ENCODE measurements around the gene GPR39. TPM values are rescaled to one million over a fixed set of nuclear protein-coding genes. Genes with fewer than 3 reads are reported as not detected.

Gene GPR39
- total RNA-seq, 3 donors from 2014 or later (not counting 1 experiment from before 2014, with no cell fraction given) = not detected

- no peak overlapping the region for H3K4me3 ChIP-seq (ENCODE audit: low read length)
- DNase-seq = no peak
- no peaks in the 10 kb centered on the region for H3K36me3 ChIP-seq (ENCODE audit: control insufficient read depth, insufficient read depth, low read length)
- H3K27me3 Mint-ChIP-seq (ENCODE audit: low read depth in 2 of 2) = no peaks in the 10 kb centered on the region
- H3K27ac Mint-ChIP-seq = no peak overlapping the region
- TF ChIP-seq CTCF (IDR thresholded peaks at IDR 0.05) = no peak
- H3K4me1 ChIP-seq (ENCODE audit: control insufficient read depth, insufficient read depth, low read length) = no peaks in the 10 kb centered on the region
- no peak overlapping the region for H3K4me3 Mint-ChIP-seq
- no peaks in the 10 kb centered on the region for H3K9me3 ChIP-seq (ENCODE audit: control insufficient read depth, insufficient read depth, low read length)
- H3K9me3 Mint-ChIP-seq = peaks cover 7 to 12% of the 10 kb centered on the region in 2 donors
- WGBS (ENCODE audit: insufficient coverage) = 84% methylated on average over 3 of the region's 3 CpGs
- intact Hi-C loops (cut with micrococcal nuclease) = no loop called here
- no peak for ATAC-seq
- no peaks in the 10 kb centered on the region for H3K27me3 ChIP-seq (ENCODE audit: control insufficient read depth, insufficient read depth, low read length)
- H3K4me1 Mint-ChIP-seq = no peaks in the 10 kb centered on the region
- no peak overlapping the region for H3K27ac ChIP-seq (ENCODE audit: low read length)
- no peaks in the 10 kb centered on the region for H3K36me3 Mint-ChIP-seq
These were observed 210.9 kb downstream of the GPR39 start for GRCh38 chr2:132627536-132627935.

GRCh38 chr2:132632000-132632649 lies 215.5 kb downstream of the GPR39 start:
- Histone ChIP-seq H3K9me3 (ENCODE audit: control insufficient read depth, insufficient read depth, low read length) (no peaks in the 10 kb centered on the region), H3K36me3 (ENCODE audit: control insufficient read depth, insufficient read depth, low read length) (no peaks in the 10 kb centered on the region), H3K27ac (ENCODE audit: low read length) (no peak overlapping the region), H3K27me3 (ENCODE audit: control insufficient read depth, insufficient read depth, low read length) (no peaks in the 10 kb centered on the region), H3K4me3 (ENCODE audit: low read length) (no peak overlapping the region), H3K4me1 (ENCODE audit: control insufficient read depth, insufficient read depth, low read length) (no peaks in the 10 kb centered on the region)
- Mint-ChIP-seq H3K27ac (no peak overlapping the region), H3K9me3 (peaks cover 15 to 17% of the 10 kb centered on the region in 2 donors), H3K27me3 (ENCODE audit: low read depth in 2 of 2) (no peaks in the 10 kb centered on the region), H3K4me3 (no peak overlapping the region), H3K36me3 (no peaks in the 10 kb centered on the region), H3K4me1 (peaks cover 0 to 8% of the 10 kb centered on the region in 2 donors)
- ATAC-seq (no peak), DNase-seq (no peak)
- WGBS (ENCODE audit: insufficient coverage) = 86% methylated on average over 6 of the region's 6 CpGs
- TF ChIP-seq CTCF (IDR thresholded peaks at IDR 0.05) = no peak
- intact Hi-C loops (cut with micrococcal nuclease) = no loop called here

- Mint-ChIP-seq H3K4me3 (no peak overlapping the region), H3K27ac (no peak overlapping the region), H3K36me3 (no peaks in the 10 kb centered on the region), H3K27me3 (ENCODE audit: low read depth in 2 of 2) (no peaks in the 10 kb centered on the region), H3K9me3 (peaks cover 15 to 20% of the 10 kb centered on the region in 2 donors), H3K4me1 (peaks cover 0 to 8% of the 10 kb centered on the region in 2 donors)
- Histone ChIP-seq H3K27me3 (ENCODE audit: control insufficient read depth, insufficient read depth, low read length) (no peaks in the 10 kb centered on the region), H3K4me1 (ENCODE audit: control insufficient read depth, insufficient read depth, low read length) (no peaks in the 10 kb centered on the region), H3K4me3 (ENCODE audit: low read length) (no peak overlapping the region), H3K9me3 (ENCODE audit: control insufficient read depth, insufficient read depth, low read length) (no peaks in the 10 kb centered on the region), H3K36me3 (ENCODE audit: control insufficient read depth, insufficient read depth, low read length) (no peaks in the 10 kb centered on the region), H3K27ac (ENCODE audit: low read length) (no peak overlapping the region)
- TF ChIP-seq CTCF (IDR thresholded peaks at IDR 0.05) = no peak
- ATAC-seq (no peak), DNase-seq (no peak)
- intact Hi-C loops (cut with micrococcal nuclease) = no loop called here
- WGBS (ENCODE audit: insufficient coverage) = 67% methylated on average over 2 of the region's 2 CpGs
These were observed 217.0 kb downstream of the GPR39 start for GRCh38 chr2:132633635-132634034.

- intact Hi-C loops (cut with micrococcal nuclease) = no loop called here
- no peaks in the 10 kb centered on the region for H3K27me3 Mint-ChIP-seq (ENCODE audit: low read depth in 2 of 2)
- H3K36me3 ChIP-seq (ENCODE audit: control insufficient read depth, insufficient read depth, low read length) = no peaks in the 10 kb centered on the region
- no peak overlapping the region for H3K4me3 Mint-ChIP-seq
- H3K9me3 ChIP-seq (ENCODE audit: control insufficient read depth, insufficient read depth, low read length) = peaks cover 2% of the 10 kb centered on the region
- H3K36me3 Mint-ChIP-seq = no peaks in the 10 kb centered on the region
- ATAC-seq = no peak
- H3K4me1 Mint-ChIP-seq = peaks cover 0 to 8% of the 10 kb centered on the region in 2 donors
- no peak overlapping the region for H3K4me3 ChIP-seq (ENCODE audit: low read length)
- DNase-seq = no peak
- H3K27me3 ChIP-seq (ENCODE audit: control insufficient read depth, insufficient read depth, low read length) = no peaks in the 10 kb centered on the region
- no peak for TF ChIP-seq CTCF (IDR thresholded peaks at IDR 0.05)
- H3K4me1 ChIP-seq (ENCODE audit: control insufficient read depth, insufficient read depth, low read length) = no peaks in the 10 kb centered on the region
- no peak overlapping the region for H3K27ac ChIP-seq (ENCODE audit: low read length)
- no peak overlapping the region for H3K27ac Mint-ChIP-seq
- 57% methylated on average over 1 of the region's 1 CpG for WGBS (ENCODE audit: insufficient coverage)
- H3K9me3 Mint-ChIP-seq = peaks cover 13 to 14% of the 10 kb centered on the region in 2 donors
These were observed 219.7 kb downstream of the GPR39 start for GRCh38 chr2:132636346-132636745.

Data from natural killer cell (primary cell).